ENCODE measurements around the gene NCBP1. TPM values are rescaled to one million over a fixed set of nuclear protein-coding genes. Genes with fewer than 3 reads are reported as not detected.
A peak's percentile ranks its signal among the peaks of the same experiment; 100 is the strongest.
"Not testable (repeated sequence)": the region's sequence is repeated elsewhere in the genome, so short reads cannot be mapped to it uniquely, and the experiment has no call there.

The NCBP1 gene
- total and polyA plus RNA-seq, 2 donors, result 10.3 to 47.2 TPM

GRCh38 chr9:97698865-97699264 lies 65.2 kb downstream of the NCBP1 start:
- WGBS, result 94% methylated on average over 14 of the region's 14 CpGs
- Histone ChIP-seq H3K4me1 (ENCODE audit: insufficient read depth) (no peaks in the 10 kb centered on the region), H3K27ac (ENCODE audit: low read depth) (no peak overlapping the region), H3K4me3 (ENCODE audit: low read depth, low read length) (no peak overlapping the region), H3K36me3 (ENCODE audit: insufficient read depth) (no peaks in the 10 kb centered on the region)
- DNase-seq (ENCODE audit: extremely low spot score), result no peak

- not testable (repeated sequence) for H3K4me1 ChIP-seq (ENCODE audit: insufficient read depth); H3K4me3 ChIP-seq (ENCODE audit: low read depth, low read length); H3K27ac ChIP-seq (ENCODE audit: low read depth); DNase-seq (ENCODE audit: extremely low spot score); H3K36me3 ChIP-seq (ENCODE audit: insufficient read depth)
- WGBS, result 35% methylated on average over 13 of the region's 13 CpGs
These were observed 65.7 kb downstream of the NCBP1 start for GRCh38 chr9:97699281-97699680.

DNA sequence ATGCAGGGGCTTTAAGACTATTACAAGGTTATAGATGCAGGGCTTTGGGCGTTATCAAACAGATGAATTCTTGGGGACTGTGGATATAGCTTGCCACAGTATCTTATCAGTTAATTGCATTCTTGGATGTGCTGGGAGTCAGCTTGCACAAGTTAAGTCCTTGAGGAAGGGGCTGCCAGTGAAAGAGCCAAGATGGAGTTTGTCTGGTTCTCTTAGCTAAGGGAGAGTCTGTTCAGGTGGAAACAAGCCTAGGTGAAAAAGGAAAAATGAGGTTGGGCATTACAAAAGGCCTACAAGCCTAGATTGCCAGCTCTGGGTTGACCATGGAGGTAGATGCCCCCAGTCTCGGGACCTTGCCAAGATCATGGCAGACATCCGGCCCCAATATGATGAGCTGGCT lies 66.2 kb downstream of the NCBP1 start:
- 77% methylated on average over 3 of the region's 3 CpGs for WGBS
- not testable (repeated sequence) for H3K4me3 ChIP-seq (ENCODE audit: low read depth, low read length); H3K27ac ChIP-seq (ENCODE audit: low read depth); H3K36me3 ChIP-seq (ENCODE audit: insufficient read depth); DNase-seq (ENCODE audit: extremely low spot score); H3K4me1 ChIP-seq (ENCODE audit: insufficient read depth)

DNA sequence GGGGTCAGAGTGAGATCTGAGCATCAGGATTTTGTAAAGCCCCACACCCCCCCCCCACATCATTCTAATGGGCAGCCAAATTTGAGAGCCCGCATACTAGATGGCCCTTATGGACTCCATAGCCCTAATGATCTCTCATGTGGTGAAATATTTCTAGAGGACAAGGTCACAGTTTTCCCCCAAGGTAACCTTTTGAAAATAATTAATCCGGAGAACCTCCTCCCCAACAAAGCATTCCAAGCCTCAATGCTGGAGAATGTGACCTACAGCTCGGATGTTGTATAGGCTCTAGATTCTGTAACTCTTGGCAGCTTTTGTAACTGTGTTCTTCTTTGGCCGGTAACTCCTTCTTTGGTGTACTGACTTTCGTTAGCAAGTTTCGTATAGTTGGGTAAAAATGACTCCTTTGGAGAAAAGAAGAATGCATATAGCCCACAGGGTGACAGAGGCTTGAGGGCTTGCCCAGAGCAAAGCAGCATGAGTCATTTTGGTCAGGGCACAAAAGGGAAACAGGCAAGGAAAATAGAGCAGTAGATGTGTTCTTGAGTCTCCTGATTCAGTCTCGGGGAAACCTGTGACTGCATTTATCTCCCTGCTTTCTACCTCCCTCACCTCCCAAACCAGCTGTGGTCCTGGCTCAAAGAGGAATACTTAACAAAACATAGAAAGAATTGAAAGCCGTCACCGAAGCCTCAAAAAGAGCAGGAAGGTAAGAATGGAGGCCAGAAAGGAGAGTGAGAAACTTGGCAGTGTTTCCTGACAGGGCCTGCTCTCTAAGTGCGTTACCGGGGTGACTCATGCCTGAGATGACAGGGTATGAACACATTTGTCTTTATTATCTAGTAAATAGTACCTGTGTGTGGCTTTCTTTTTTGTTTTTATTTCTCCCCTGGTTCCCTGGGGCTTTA lies 70.1 kb downstream of the NCBP1 start:
- no peaks in the 10 kb centered on the region for H3K4me1 ChIP-seq (ENCODE audit: insufficient read depth)
- H3K27ac ChIP-seq (ENCODE audit: low read depth), result peak overlapping the region; percentile 49
- 69% methylated on average over 11 of the region's 11 CpGs for WGBS
- peak; percentile 6 for DNase-seq (ENCODE audit: extremely low spot score)
- H3K36me3 ChIP-seq (ENCODE audit: insufficient read depth), result no peaks in the 10 kb centered on the region
- no peak overlapping the region for H3K4me3 ChIP-seq (ENCODE audit: low read depth, low read length)

- no peak for DNase-seq (ENCODE audit: extremely low spot score)
- Histone ChIP-seq H3K4me3 (ENCODE audit: low read depth, low read length) (no peak overlapping the region), H3K36me3 (ENCODE audit: insufficient read depth) (no peaks in the 10 kb centered on the region), H3K27ac (ENCODE audit: low read depth) (no peak overlapping the region), H3K4me1 (ENCODE audit: insufficient read depth) (no peaks in the 10 kb centered on the region)
- WGBS, result 55% methylated on average over 3 of the region's 3 CpGs
These were observed 70.7 kb downstream of the NCBP1 start for GRCh38 chr9:97704345-97704677.

DNA sequence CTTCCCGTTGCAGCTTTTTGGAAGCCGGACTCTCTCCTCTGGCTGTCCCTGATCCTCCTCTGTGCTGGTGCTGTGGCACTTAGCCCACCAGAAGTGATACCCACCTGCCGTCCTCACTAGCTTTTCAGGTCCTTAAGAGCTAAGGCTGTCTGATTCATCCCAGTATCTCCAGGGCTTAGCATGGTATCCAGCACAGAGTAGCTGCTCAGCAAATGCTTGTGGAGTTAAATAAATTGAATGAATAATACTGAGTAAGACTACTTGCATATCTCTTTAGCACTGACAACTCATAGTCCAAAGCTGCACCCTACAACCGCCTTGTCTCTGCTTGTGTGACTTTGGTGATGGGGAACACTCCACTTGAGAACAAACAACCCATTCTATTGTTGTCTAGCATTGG lies 71.2 kb downstream of the NCBP1 start:
- Histone ChIP-seq H3K4me1 (ENCODE audit: insufficient read depth) (no peaks in the 10 kb centered on the region), H3K27ac (ENCODE audit: low read depth) (no peak overlapping the region), H3K4me3 (ENCODE audit: low read depth, low read length) (no peak overlapping the region), H3K36me3 (ENCODE audit: insufficient read depth) (no peaks in the 10 kb centered on the region)
- no peak for DNase-seq (ENCODE audit: extremely low spot score)
- WGBS, result 77% methylated on average over 4 of the region's 4 CpGs

DNA sequence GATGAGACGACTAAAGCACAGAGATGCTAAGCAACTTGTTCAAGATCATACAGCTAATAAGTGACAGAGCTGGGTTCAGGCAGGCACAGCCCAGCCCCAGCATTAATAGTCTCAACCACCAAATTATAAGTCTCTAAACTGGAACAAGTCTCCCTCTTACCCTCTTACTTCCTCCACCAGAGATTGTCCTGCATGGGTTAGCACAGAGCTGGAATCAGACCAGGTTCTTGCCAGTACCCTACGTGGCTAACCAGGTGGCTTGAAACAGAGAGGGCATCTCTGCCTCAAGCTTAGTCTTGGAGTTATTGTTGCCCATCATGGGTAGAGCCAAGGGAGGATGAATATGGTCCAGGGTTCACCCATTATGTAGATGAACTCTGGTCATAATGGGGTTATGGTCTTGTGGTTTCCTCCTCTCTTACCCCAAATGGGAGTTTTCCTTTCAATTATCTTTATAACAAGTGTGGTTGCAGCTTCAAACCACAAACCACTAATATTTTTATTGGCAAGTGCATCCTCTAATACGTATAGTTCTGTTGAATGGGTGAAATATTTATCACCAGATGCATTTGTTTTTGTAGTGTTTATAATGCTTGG lies 71.8 kb downstream of the NCBP1 start:
- Histone ChIP-seq H3K4me1 (ENCODE audit: insufficient read depth) (no peaks in the 10 kb centered on the region), H3K36me3 (ENCODE audit: insufficient read depth) (no peaks in the 10 kb centered on the region), H3K4me3 (ENCODE audit: low read depth, low read length) (no peak overlapping the region), H3K27ac (ENCODE audit: low read depth) (no peak overlapping the region)
- no peak for DNase-seq (ENCODE audit: extremely low spot score)
- WGBS, result 64% methylated on average over 3 of the region's 3 CpGs

GRCh38 chr9:97706246-97706645 lies 72.6 kb downstream of the NCBP1 start:
- H3K4me3 ChIP-seq (ENCODE audit: low read depth, low read length), result no peak overlapping the region
- H3K27ac ChIP-seq (ENCODE audit: low read depth), result no peak overlapping the region
- H3K36me3 ChIP-seq (ENCODE audit: insufficient read depth), result no peaks in the 10 kb centered on the region
- no peak for DNase-seq (ENCODE audit: extremely low spot score)
- WGBS, result 56% methylated on average over 2 of the region's 2 CpGs
- H3K4me1 ChIP-seq (ENCODE audit: insufficient read depth), result no peaks in the 10 kb centered on the region

DNA sequence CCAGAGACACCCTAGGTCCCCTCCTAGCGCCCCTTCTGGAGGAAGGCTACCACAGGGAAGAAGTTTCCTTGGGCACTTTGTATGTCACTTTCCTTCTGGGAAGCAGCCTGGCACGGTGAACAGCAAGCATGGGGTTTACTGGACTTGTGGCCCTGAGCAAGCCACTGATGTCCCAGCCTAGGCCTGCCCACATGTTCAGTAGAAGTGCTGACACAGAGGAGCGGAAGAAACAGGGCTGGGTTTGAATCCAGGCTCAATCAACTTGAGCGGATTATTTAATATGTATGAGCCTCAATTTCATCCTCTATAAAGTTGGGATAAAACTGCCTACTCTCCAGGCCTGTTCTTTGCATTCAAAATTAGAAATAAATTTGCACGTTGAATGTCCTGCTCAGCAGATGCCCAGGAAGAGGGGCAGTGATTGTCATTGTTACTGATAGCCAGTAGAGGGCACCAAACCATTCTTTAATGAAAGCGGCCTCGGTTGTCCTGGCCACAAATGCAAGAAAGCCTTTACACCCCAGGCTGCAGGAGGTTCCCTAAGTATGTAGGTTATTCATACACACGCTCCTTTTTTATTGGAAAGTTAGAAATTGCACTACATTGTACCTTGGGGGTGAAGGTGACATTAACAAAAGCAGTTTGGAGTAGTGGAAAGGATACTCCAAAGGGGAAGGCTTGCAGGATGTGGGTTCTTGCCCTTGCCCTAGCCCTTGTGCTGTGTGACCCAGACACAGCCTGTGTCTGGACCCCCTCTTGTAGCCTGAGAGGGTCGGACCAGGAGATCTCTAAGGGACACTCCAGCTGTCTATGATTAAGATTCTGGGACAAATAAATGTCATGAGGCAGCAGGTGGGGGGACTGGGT lies 77.0 kb downstream of the NCBP1 start:
- H3K27ac ChIP-seq (ENCODE audit: low read depth), result no peak overlapping the region
- H3K4me3 ChIP-seq (ENCODE audit: low read depth, low read length), result no peak overlapping the region
- H3K36me3 ChIP-seq (ENCODE audit: insufficient read depth), result no peaks in the 10 kb centered on the region
- H3K4me1 ChIP-seq (ENCODE audit: insufficient read depth), result no peaks in the 10 kb centered on the region
- 22% methylated on average over 9 of the region's 9 CpGs for WGBS
- peak; percentile 29 for DNase-seq (ENCODE audit: extremely low spot score)

- Histone ChIP-seq H3K4me1 (ENCODE audit: insufficient read depth) (no peaks in the 10 kb centered on the region), H3K27ac (ENCODE audit: low read depth) (no peak overlapping the region), H3K36me3 (ENCODE audit: insufficient read depth) (no peaks in the 10 kb centered on the region), H3K4me3 (ENCODE audit: low read depth, low read length) (no peak overlapping the region)
- 17% methylated on average over 12 of the region's 12 CpGs for WGBS
- DNase-seq (ENCODE audit: extremely low spot score), result no peak
These were observed 77.6 kb downstream of the NCBP1 start for GRCh38 chr9:97711223-97711626.

GRCh38 chr9:97714435-97714834 lies 80.8 kb downstream of the NCBP1 start:
- Histone ChIP-seq H3K27ac (ENCODE audit: low read depth) (no peak overlapping the region), H3K4me3 (ENCODE audit: low read depth, low read length) (no peak overlapping the region), H3K4me1 (ENCODE audit: insufficient read depth) (no peaks in the 10 kb centered on the region), H3K36me3 (ENCODE audit: insufficient read depth) (no peaks in the 10 kb centered on the region)
- WGBS, result 49% methylated on average over 3 of the region's 3 CpGs
- peak; percentile 33 for DNase-seq (ENCODE audit: extremely low spot score)

GRCh38 chr9:97717866-97718265 lies 84.2 kb downstream of the NCBP1 start:
- H3K36me3 ChIP-seq (ENCODE audit: insufficient read depth), result no peaks in the 10 kb centered on the region
- no peak for DNase-seq (ENCODE audit: extremely low spot score)
- H3K27ac ChIP-seq (ENCODE audit: low read depth), result no peak overlapping the region
- no peak overlapping the region for H3K4me3 ChIP-seq (ENCODE audit: low read depth, low read length)
- peaks cover 2% of the 10 kb centered on the region for H3K4me1 ChIP-seq (ENCODE audit: insufficient read depth)
- 64% methylated on average over 3 of the region's 3 CpGs for WGBS

GRCh38 chr9:97721396-97721795 lies 87.8 kb downstream of the NCBP1 start:
- DNase-seq (ENCODE audit: extremely low spot score), result no peak
- WGBS, result 72% methylated on average over 2 of the region's 2 CpGs
- Histone ChIP-seq H3K4me1 (ENCODE audit: insufficient read depth) (peaks cover 2% of the 10 kb centered on the region), H3K27ac (ENCODE audit: low read depth) (no peak overlapping the region), H3K36me3 (ENCODE audit: insufficient read depth) (no peaks in the 10 kb centered on the region), H3K4me3 (ENCODE audit: low read depth, low read length) (no peak overlapping the region)

Measured in urinary bladder (tissue), 4 donors.